Upper lobe of left lung (tissue), 6 donors: ENCODE data around the gene USP54. TPM values are rescaled to one million over a fixed set of nuclear protein-coding genes. Genes with fewer than 3 reads are reported as not detected.

ENCODE experiments used
- ATAC-seq, 2 donors: fragments of 200-7000 bp; cut with Tn5 transposase; one replicate each; pipeline ENCODE4 v1.9.1; 2022; ENCODE audit warnings: mild to moderate bottlenecking in 2 of 2, moderate library complexity in 2 of 2; ENCODE audit not compliant: low FRiP score in 2 of 2
- DNase-seq, 2 donors: peaks; one replicate each; pipeline ENCODE4 v3.0.0-alpha.2; 2019 to 2020
- H3K27ac ChIP-seq, 4 donors: fragments of 200-600 bp; sonication (generic); one replicate each; pipeline ENCODE4 v1.5.1; 2016 to 2019
- H3K27me3 ChIP-seq, 4 donors: fragments of 200-600 bp; sonication (generic); one replicate each; pipeline ENCODE4 v1.5.1; 2017 to 2019
- H3K36me3 ChIP-seq, 4 donors: fragments of 200-600 bp; sonication (generic); one replicate each; pipeline ENCODE4 v1.5.1; 2016 to 2019
- H3K4me1 ChIP-seq, 4 donors: fragments of 200-600 bp; sonication (generic); one replicate each; pipeline ENCODE4 v1.5.1; 2018 to 2019
- H3K4me3 ChIP-seq, 4 donors: fragments of 200-600 bp; sonication (generic); one replicate each; pipeline ENCODE4 v1.5.1; 2017 to 2019; ENCODE audit warnings: mild to moderate bottlenecking in 2 of 4, moderate library complexity in 1 of 4
- H3K9me3 ChIP-seq, 4 donors: fragments of 200-600 bp; sonication (generic); one replicate each; pipeline ENCODE4 v1.5.1; 2018 to 2019
- EP300 ChIP-seq, 4 donors: sonication (generic); formaldehyde crosslinking; IDR thresholded peaks; one replicate each; pipeline ENCODE4 v1.5.1; 2017; ENCODE audit warnings: antibody characterized with exemption in 4 of 4, control low read depth in 2 of 4
- POLR2A ChIP-seq, 4 donors: fragments of 450-650 bp; IDR thresholded peaks; one replicate each; pipeline ENCODE4 v1.5.1; 2016 to 2017; ENCODE audit warnings: antibody characterized with exemption in 4 of 4, mild to moderate bottlenecking in 2 of 4
- POLR2AphosphoS5 ChIP-seq, 2 donors: sonication (generic); formaldehyde crosslinking; IDR thresholded peaks; one replicate each; pipeline ENCODE4 v1.5.1; 2017; ENCODE audit warnings: antibody characterized with exemption in 2 of 2
- WGBS, 2 donors: methylation state at CpG; one replicate each; pipeline ENCODE4 v1.1.5; 2017 to 2018; 5-methylcytosine and 5-hydroxymethylcytosine counted together
- total RNA-seq, 6 donors: library from RNA; depleted of rRNA in 4 of 6; stranded (reverse); fragments of >200 nt in 4 of 6; gene quantifications; one replicate each; pipeline versions ENCODE4 v1.1.0 to v1.2.1, GENCODE V29; 2016 to 2021
- TF ChIP-seq, protein P1 (sequence below), 6 experiments: fragments of 450-650 bp in 4 of 6; fragments of 200-600 bp in 2 of 6; sonication (generic) in 2 of 6; IDR thresholded peaks; one replicate each; pipeline ENCODE4 v1.5.1; 2016 to 2019; ENCODE audit warnings: antibody characterized with exemption in 6 of 6
- donor health status: DM: no; HTN: no; CAD: no; lungs with moderate emphysema.
- donor health status: DM: no; HTN: yes; CAD: no; lungs with severe emphysema.

USP54 gene
- total RNA-seq, 6 donors from 2014 or later = 67.9 to 188 (median 120) TPM

DNA sequence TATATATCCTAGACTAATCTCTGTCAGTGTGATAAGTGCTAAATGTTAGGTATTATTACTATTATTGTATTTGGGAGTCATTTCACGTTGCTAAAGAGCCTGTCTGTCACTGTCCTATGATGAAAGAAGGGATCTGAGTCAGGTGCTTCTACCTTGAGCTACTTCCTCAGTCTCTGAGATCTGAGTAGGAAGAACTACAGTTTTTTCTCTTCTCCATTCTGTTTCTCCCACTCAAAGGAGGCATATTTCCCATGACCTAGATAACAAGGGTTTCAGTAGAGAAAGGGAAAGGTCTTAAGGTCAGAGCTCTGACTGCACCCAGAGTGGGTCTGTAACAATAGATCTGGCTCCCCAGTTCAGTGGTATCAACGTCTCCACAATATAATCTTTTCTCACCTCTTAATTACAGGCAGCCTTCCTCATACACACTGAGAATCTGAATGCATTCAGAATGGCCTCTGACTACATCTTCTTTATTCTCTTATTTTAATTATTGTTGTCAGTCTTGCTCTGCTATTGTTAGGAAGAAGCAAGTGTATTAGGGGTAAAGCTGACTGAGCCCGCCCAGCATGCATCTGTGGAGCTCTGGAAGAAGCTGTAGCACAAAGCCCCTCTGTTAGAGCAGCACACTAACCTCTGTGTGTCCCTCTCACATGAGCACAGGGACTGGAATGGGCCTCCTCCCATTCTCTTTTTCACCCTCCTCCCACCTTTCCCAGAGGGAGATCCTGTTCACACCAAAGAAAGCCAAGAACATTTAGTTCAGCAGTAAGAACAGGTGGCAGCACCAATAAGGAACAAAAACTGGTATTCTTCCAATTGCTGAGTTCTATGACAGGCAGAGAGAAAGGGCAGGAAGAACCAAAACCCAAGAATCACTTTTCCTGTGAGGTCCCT lies 38.1 kb downstream of the USP54 start:
- WGBS, 2 donors = 69 to 77% methylated on average over 3 of the region's 3 CpGs
- no peak for ATAC-seq
- Histone ChIP-seq H3K27me3 (no peaks in the 10 kb centered on the region), H3K4me1 (peaks cover 10 to 17% (median 14%) of the 10 kb centered on the region in 4 donors), H3K27ac (no peak overlapping the region), H3K9me3 (no peaks in the 10 kb centered on the region), H3K36me3 (peaks cover 0 to 2% (median 0%) of the 10 kb centered on the region in 4 donors), H3K4me3 (no peak overlapping the region)
- no peak for DNase-seq
- TF ChIP-seq, protein P1, sequence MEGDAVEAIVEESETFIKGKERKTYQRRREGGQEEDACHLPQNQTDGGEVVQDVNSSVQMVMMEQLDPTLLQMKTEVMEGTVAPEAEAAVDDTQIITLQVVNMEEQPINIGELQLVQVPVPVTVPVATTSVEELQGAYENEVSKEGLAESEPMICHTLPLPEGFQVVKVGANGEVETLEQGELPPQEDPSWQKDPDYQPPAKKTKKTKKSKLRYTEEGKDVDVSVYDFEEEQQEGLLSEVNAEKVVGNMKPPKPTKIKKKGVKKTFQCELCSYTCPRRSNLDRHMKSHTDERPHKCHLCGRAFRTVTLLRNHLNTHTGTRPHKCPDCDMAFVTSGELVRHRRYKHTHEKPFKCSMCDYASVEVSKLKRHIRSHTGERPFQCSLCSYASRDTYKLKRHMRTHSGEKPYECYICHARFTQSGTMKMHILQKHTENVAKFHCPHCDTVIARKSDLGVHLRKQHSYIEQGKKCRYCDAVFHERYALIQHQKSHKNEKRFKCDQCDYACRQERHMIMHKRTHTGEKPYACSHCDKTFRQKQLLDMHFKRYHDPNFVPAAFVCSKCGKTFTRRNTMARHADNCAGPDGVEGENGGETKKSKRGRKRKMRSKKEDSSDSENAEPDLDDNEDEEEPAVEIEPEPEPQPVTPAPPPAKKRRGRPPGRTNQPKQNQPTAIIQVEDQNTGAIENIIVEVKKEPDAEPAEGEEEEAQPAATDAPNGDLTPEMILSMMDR (IDR thresholded peaks at IDR 0.05) = no peak
- no peak for TF ChIP-seq EP300 (IDR thresholded peaks at IDR 0.05)
- no peak for TF ChIP-seq POLR2A (IDR thresholded peaks at IDR 0.05)
- TF ChIP-seq POLR2AphosphoS5 (IDR thresholded peaks at IDR 0.05) = no peak

DNA sequence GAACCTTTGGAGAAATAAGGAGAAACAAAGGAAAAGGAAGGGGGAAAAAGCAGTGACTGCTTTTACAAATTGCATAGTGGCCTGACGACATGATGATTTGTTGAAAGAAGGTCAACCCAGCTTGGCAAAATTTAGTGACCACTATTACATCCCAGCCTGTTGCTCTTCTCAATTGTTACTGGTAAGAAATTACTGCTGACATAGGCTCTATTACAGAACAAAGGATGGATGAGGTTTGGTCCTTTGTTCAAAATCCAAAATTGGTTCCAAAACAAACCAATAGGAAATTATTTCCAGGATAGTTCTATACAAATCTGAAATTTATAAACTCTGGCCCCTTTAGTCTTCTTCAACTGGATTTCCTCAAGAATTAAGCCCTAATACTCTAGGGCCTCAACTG lies 39.6 kb downstream of the USP54 start:
- H3K4me3 ChIP-seq = no peak overlapping the region
- ATAC-seq = no peak
- H3K4me1 ChIP-seq = peaks cover 8 to 17% (median 13%) of the 10 kb centered on the region in 4 donors
- no peaks in the 10 kb centered on the region for H3K36me3 ChIP-seq
- no peaks in the 10 kb centered on the region for H3K9me3 ChIP-seq
- H3K27me3 ChIP-seq = no peaks in the 10 kb centered on the region
- TF ChIP-seq, protein P1 (IDR thresholded peaks at IDR 0.05) = no peak
- no peak for TF ChIP-seq EP300 (IDR thresholded peaks at IDR 0.05)
- TF ChIP-seq POLR2A (IDR thresholded peaks at IDR 0.05) = no peak
- no peak for TF ChIP-seq POLR2AphosphoS5 (IDR thresholded peaks at IDR 0.05)
- H3K27ac ChIP-seq = no peak overlapping the region
- 84 to 95% methylated on average over 1 of the region's 1 CpG for WGBS, 2 donors
- no peak for DNase-seq

DNA sequence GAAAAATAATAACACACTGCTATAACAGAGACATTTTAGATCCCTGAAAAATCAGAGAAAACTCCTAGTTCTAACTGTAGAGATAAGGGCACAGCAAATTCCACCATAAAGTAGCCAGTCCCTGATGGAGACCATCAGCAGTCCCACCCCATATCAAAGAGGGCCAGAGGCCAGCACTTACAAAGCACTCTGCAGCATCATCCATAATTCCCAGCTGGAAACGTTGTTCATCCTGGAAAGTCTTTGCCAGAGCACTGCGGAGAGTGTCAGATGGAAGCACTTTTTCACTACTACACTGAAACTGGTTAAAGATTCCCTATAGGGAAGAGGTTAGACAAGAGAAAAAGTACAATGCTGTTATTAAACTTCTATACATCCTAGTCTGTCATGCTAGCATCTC lies 45.8 kb downstream of the USP54 start:
- no peaks in the 10 kb centered on the region for H3K4me1 ChIP-seq
- WGBS, 2 donors = 83 to 94% methylated on average over 2 of the region's 2 CpGs
- no peak for ATAC-seq

DNA sequence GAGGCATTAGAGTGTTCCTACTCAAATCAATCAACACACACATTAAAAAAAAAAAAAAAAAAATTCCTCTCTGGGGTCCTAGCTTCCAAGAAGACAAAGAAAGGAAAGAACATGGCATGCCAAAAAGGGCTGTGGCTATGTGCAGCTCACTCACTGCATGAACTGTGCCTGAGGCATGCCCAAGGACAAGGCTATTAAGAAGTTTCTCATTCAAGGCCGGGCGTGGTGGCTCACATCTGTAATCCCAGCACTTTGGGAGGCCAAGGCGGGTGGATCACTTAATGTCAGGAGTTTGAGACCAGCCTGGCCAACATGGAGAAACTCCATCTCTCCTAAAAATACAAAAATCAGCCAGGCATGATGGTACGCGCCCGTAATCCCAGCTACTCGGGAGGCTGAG lies 53.4 kb downstream of the USP54 start:
- H3K4me3 ChIP-seq = no peak overlapping the region
- no peak for ATAC-seq
- no peak for DNase-seq
- H3K27me3 ChIP-seq = no peaks in the 10 kb centered on the region
- WGBS, 2 donors = 90 to 98% methylated on average over 7 of the region's 7 CpGs
- H3K36me3 ChIP-seq = peaks cover 14 to 75% (median 30%) of the 10 kb centered on the region in 4 donors
- H3K27ac ChIP-seq = no peak overlapping the region
- H3K9me3 ChIP-seq = no peaks in the 10 kb centered on the region
- no peaks in the 10 kb centered on the region for H3K4me1 ChIP-seq
- TF ChIP-seq POLR2A (IDR thresholded peaks at IDR 0.05) = no peak
- no peak for TF ChIP-seq EP300 (IDR thresholded peaks at IDR 0.05)
- no peak for TF ChIP-seq POLR2AphosphoS5 (IDR thresholded peaks at IDR 0.05)

More for the DNA sequence above, 45.8 kb downstream of the USP54 start:
- H3K27ac ChIP-seq = no peak overlapping the region
- peaks cover 9 to 31% (median 14%) of the 10 kb centered on the region in 4 donors for H3K36me3 ChIP-seq
- no peaks in the 10 kb centered on the region for H3K9me3 ChIP-seq
- no peak overlapping the region for H3K4me3 ChIP-seq
- no peak for DNase-seq
- no peaks in the 10 kb centered on the region for H3K27me3 ChIP-seq
- TF ChIP-seq EP300 (IDR thresholded peaks at IDR 0.05) (no peak), POLR2A (IDR thresholded peaks at IDR 0.05) (no peak), POLR2AphosphoS5 (IDR thresholded peaks at IDR 0.05) (no peak)
- TF ChIP-seq, protein P1 (IDR thresholded peaks at IDR 0.05) = no peak

DNA sequence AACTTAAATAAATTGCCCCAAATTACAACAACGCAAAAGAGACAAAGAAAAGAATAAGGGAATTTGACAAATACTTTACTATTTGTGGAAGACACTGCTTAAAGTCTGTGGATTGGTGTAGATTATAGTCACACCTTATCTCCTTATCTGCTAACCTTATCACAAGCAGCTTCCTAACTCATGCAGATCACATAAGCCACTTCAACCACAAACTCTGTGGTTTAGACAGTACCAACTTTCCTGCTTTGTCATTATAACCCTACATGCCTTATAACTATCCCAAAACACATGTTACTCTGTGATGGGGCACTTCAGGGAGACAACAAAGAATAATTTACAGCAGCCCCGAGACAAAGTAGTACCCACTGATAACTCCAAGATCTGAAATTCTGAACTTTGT lies 53.9 kb downstream of the USP54 start:
- no peak overlapping the region for H3K27ac ChIP-seq
- H3K4me1 ChIP-seq = no peaks in the 10 kb centered on the region
- no peaks in the 10 kb centered on the region for H3K27me3 ChIP-seq
- H3K4me3 ChIP-seq = no peak overlapping the region
- no peak for DNase-seq
- TF ChIP-seq, protein P1 (IDR thresholded peaks at IDR 0.05) = no peak
- no peak for TF ChIP-seq POLR2AphosphoS5 (IDR thresholded peaks at IDR 0.05)
- TF ChIP-seq POLR2A (IDR thresholded peaks at IDR 0.05) = no peak
- no peak for TF ChIP-seq EP300 (IDR thresholded peaks at IDR 0.05)
- no peaks in the 10 kb centered on the region for H3K9me3 ChIP-seq
- H3K36me3 ChIP-seq = peaks cover 11 to 70% (median 32%) of the 10 kb centered on the region in 4 donors
- ATAC-seq = no peak
- WGBS, 2 donors = 69 to 86% methylated on average over 2 of the region's 2 CpGs
